ENCODE measurements around the gene ABHD17B.
"Not testable (repeated sequence)": the region's sequence is repeated elsewhere in the genome, so short reads cannot be mapped to it uniquely, and the experiment has no call there.

The ABHD17B gene

GRCh38 chr9:71911061-71911907, at the start of gene ABHD17B, which contains the start of gene C9orf85:
Gene ABHD17B (minus strand): TSS chr9:71911193. CDS start chr9:71875080, 36,113 bp downstream.
Gene C9orf85 (plus strand): TSS chr9:71911639. CDS start chr9:71911735, 96 bp downstream.
- DNase-seq (ENCODE audit: low spot score): peak; percentile 100

- no peak for DNase-seq (ENCODE audit: low spot score)
Measured at GRCh38 chr9:71955300-71955915, 44.4 kb upstream of the ABHD17B start.

GRCh38 chr9:71954652-71955051, 43.7 kb upstream of the ABHD17B start:
- not testable (repeated sequence) for DNase-seq (ENCODE audit: low spot score)

GRCh38 chr9:71944754-71945375, 33.9 kb upstream of the ABHD17B start:
- no peak for DNase-seq (ENCODE audit: low spot score)

- DNase-seq (ENCODE audit: low spot score): no peak
Measured at GRCh38 chr9:71941998-71942567, 31.1 kb upstream of the ABHD17B start.

- no peak for DNase-seq (ENCODE audit: low spot score)
Measured at GRCh38 chr9:71941060-71941568, 30.1 kb upstream of the ABHD17B start.

- no peak for DNase-seq (ENCODE audit: low spot score)
Measured at GRCh38 chr9:71937898-71938297, 26.9 kb upstream of the ABHD17B start.

GRCh38 chr9:71937070-71937625, 26.2 kb upstream of the ABHD17B start:
- DNase-seq (ENCODE audit: low spot score): no peak

GRCh38 chr9:71936066-71936465, 25.1 kb upstream of the ABHD17B start:
- no peak for DNase-seq (ENCODE audit: low spot score)

GRCh38 chr9:71931166-71931565, 20.2 kb upstream of the ABHD17B start:
- DNase-seq (ENCODE audit: low spot score): no peak

- DNase-seq (ENCODE audit: low spot score): no peak
Measured at GRCh38 chr9:71929791-71930440, 18.9 kb upstream of the ABHD17B start.

GRCh38 chr9:71929223-71929622, 18.2 kb upstream of the ABHD17B start:
- no peak for DNase-seq (ENCODE audit: low spot score)

- no peak for DNase-seq (ENCODE audit: low spot score)
Measured at GRCh38 chr9:71928806-71929205, 17.8 kb upstream of the ABHD17B start.

GRCh38 chr9:71928376-71928775, 17.4 kb upstream of the ABHD17B start:
- DNase-seq (ENCODE audit: low spot score): no peak

- DNase-seq (ENCODE audit: low spot score): no peak
Measured at GRCh38 chr9:71925834-71926233, 14.8 kb upstream of the ABHD17B start.

GRCh38 chr9:71924576-71924975, 13.6 kb upstream of the ABHD17B start:
- no peak for DNase-seq (ENCODE audit: low spot score)

- DNase-seq (ENCODE audit: low spot score): no peak
Measured at GRCh38 chr9:71921190-71921814, 10.3 kb upstream of the ABHD17B start.

- no peak for DNase-seq (ENCODE audit: low spot score)
Measured at GRCh38 chr9:71920456-71921189, 9.6 kb upstream of the ABHD17B start.

- no peak for DNase-seq (ENCODE audit: low spot score)
Measured at GRCh38 chr9:71918419-71918818, 7.4 kb upstream of the ABHD17B start.

- no peak for DNase-seq (ENCODE audit: low spot score)
Measured at GRCh38 chr9:71916834-71917534, 6.0 kb upstream of the ABHD17B start.
